Liver (tissue), 9 donors: ENCODE data around the gene ARF4. TPM values are rescaled to one million over a fixed set of nuclear protein-coding genes. Genes with fewer than 3 reads are reported as not detected.

Experiments
- DNase-seq: peaks from one replicate; pipeline ENCODE4 v3.0.0-alpha.2; 2017; ENCODE audit warnings: low spot score
- H3K27ac ChIP-seq, 2 donors: one replicate each; pipeline ENCODE4 v1.7.0; 2013; ENCODE audit warnings: inconsistent platforms in 2 of 2, low read length in 2 of 2, control low read depth in 1 of 2, low read depth in 1 of 2, mild to moderate bottlenecking in 1 of 2
- H3K27me3 ChIP-seq, 4 donors: one replicate each; pipeline versions ENCODE4 v1.6.1 to v1.7.0; 2013; ENCODE audit warnings: low read length in 3 of 4, inconsistent platforms in 1 of 4, mild to moderate bottlenecking in 1 of 4, moderate library complexity in 1 of 4; ENCODE audit not compliant: control insufficient read depth in 4 of 4, insufficient read depth in 4 of 4
- H3K36me3 ChIP-seq, 4 donors: one replicate each; pipeline versions ENCODE4 v1.6.1 to v1.7.0; 2013; ENCODE audit warnings: low read length in 3 of 4, mild to moderate bottlenecking in 3 of 4, low read depth in 1 of 4, moderate library complexity in 1 of 4; ENCODE audit not compliant: control insufficient read depth in 4 of 4, insufficient read depth in 3 of 4
- H3K4me1 ChIP-seq, 4 donors: one replicate each; pipeline versions ENCODE4 v1.6.1 to v1.7.0; 2013; ENCODE audit warnings: low read length in 3 of 4, mild to moderate bottlenecking in 3 of 4, moderate library complexity in 1 of 4; ENCODE audit not compliant: control insufficient read depth in 4 of 4, insufficient read depth in 4 of 4
- H3K4me3 ChIP-seq, 3 donors: one replicate each; pipeline versions ENCODE4 v1.6.1 to v1.7.0; 2013; ENCODE audit warnings: low read length in 3 of 3, control low read depth in 1 of 3, low read depth in 1 of 3, mild to moderate bottlenecking in 1 of 3
- H3K9ac ChIP-seq, 2 donors: one replicate each; pipeline ENCODE4 v1.7.0; 2013; ENCODE audit warnings: low read length in 2 of 2, mild to moderate bottlenecking in 2 of 2, moderate library complexity in 2 of 2, control low read depth in 1 of 2, low read depth in 1 of 2
- H3K9me3 ChIP-seq, 4 donors: one replicate each; pipeline versions ENCODE4 v1.6.1 to v1.7.0; 2013; ENCODE audit warnings: low read length in 3 of 4; ENCODE audit not compliant: control insufficient read depth in 4 of 4
- FOXA1 ChIP-seq: IDR thresholded peaks from 2 replicates; pipeline ENCODE4 v1.6.1; 2016; ENCODE audit warnings: antibody characterized with exemption
- FOXA2 ChIP-seq: IDR thresholded peaks from 2 replicates; pipeline ENCODE4 v1.6.1; 2016; ENCODE audit warnings: antibody characterized with exemption
- GABPA ChIP-seq, 2 donors: IDR thresholded peaks in 1 of 2; conservative IDR thresholded peaks in 1 of 2; 2 replicates each; pipeline ENCODE4 v1.6.1; 2016; ENCODE audit warnings: antibody characterized with exemption in 2 of 2, mild to moderate bottlenecking in 1 of 2, moderate library complexity in 1 of 2
- HNF4A ChIP-seq, 2 donors: conservative IDR thresholded peaks; 2 replicates each; pipeline ENCODE4 v1.6.1; 2016; ENCODE audit warnings: antibody characterized with exemption in 2 of 2, mild to moderate bottlenecking in 2 of 2
- JUND ChIP-seq, 2 donors: IDR thresholded peaks; 2 replicates each; pipeline ENCODE4 v1.6.1; 2016; ENCODE audit warnings: antibody characterized with exemption in 2 of 2
- MAX ChIP-seq: IDR thresholded peaks from 2 replicates; pipeline ENCODE4 v1.6.1; 2016; ENCODE audit warnings: antibody characterized with exemption
- NR2F2 ChIP-seq: IDR thresholded peaks from 2 replicates; pipeline ENCODE4 v1.6.1; 2016; ENCODE audit warnings: antibody characterized with exemption
- RAD21 ChIP-seq, 2 donors: IDR thresholded peaks; 2 replicates each; pipeline ENCODE4 v1.6.1; 2016; ENCODE audit warnings: antibody characterized with exemption in 2 of 2, mild to moderate bottlenecking in 2 of 2
- RXRA ChIP-seq, 2 donors: IDR thresholded peaks; 2 replicates each; pipeline ENCODE4 v1.6.1; 2017 to 2018; ENCODE audit warnings: antibody characterized with exemption in 2 of 2, mild to moderate bottlenecking in 1 of 2
- SP1 ChIP-seq: IDR thresholded peaks from 2 replicates; pipeline ENCODE4 v1.6.1; 2018; ENCODE audit warnings: antibody characterized with exemption, mild to moderate bottlenecking
- TAF1 ChIP-seq: conservative IDR thresholded peaks from 2 replicates; pipeline ENCODE4 v1.6.1; 2016; ENCODE audit warnings: antibody characterized with exemption, mild to moderate bottlenecking
- YY1 ChIP-seq: IDR thresholded peaks from 2 replicates; pipeline ENCODE4 v1.6.1; 2016; ENCODE audit warnings: antibody characterized with exemption, mild to moderate bottlenecking
- WGBS: extraction: QIAGEN DNeasy Blood & Tissue Kit; methylation state at CpG from one replicate; pipeline ENCODE4 v1.1.7; 2013; 5-methylcytosine and 5-hydroxymethylcytosine counted together
- polyA plus RNA-seq, 2 donors: library from polyadenylated mRNA; stranded (reverse) in 1 of 2; unstranded in 1 of 2; fragments of 200-250 nt in 1 of 2; fragments of >200 nt in 1 of 2; fragmentation: Nextera tagmentation in 1 of 2; extraction: Ambion mirVana in 1 of 2; gene quantifications; one replicate each; pipeline versions ENCODE4 v1.2.1 to v1.2.3, GENCODE V29; 2013 to 2015
- total RNA-seq, 2 donors: library from RNA; depleted of rRNA; stranded (reverse); fragments of >200 nt; gene quantifications; one replicate each; pipeline ENCODE4 v1.2.3, GENCODE V29; 2014
- TF ChIP-seq, protein P1 (sequence below): fragments of 150-350 bp; IDR thresholded peaks from 2 replicates; pipeline ENCODE4 v1.5.1; 2017; ENCODE audit warnings: improper control_type of control experiment, low read depth, low read length; ENCODE audit not compliant: missing input control
- TF ChIP-seq, protein P2 (sequence below): IDR thresholded peaks from 2 replicates; pipeline ENCODE4 v1.6.1; 2016; ENCODE audit warnings: antibody characterized with exemption
- TF ChIP-seq, protein P3 (sequence below): IDR thresholded peaks from 2 replicates; pipeline ENCODE4 v1.6.1; 2016; ENCODE audit warnings: antibody characterized with exemption, mild to moderate bottlenecking
- donor health status: healthy.
- donor health status: healthy.
- donor health status: healthy.
- donor health status: healthy.
- donor health status: healthy.

ARF4 gene
- total and polyA plus RNA-seq, 4 donors: 90.0 to 143 (median 106) TPM

DNA sequence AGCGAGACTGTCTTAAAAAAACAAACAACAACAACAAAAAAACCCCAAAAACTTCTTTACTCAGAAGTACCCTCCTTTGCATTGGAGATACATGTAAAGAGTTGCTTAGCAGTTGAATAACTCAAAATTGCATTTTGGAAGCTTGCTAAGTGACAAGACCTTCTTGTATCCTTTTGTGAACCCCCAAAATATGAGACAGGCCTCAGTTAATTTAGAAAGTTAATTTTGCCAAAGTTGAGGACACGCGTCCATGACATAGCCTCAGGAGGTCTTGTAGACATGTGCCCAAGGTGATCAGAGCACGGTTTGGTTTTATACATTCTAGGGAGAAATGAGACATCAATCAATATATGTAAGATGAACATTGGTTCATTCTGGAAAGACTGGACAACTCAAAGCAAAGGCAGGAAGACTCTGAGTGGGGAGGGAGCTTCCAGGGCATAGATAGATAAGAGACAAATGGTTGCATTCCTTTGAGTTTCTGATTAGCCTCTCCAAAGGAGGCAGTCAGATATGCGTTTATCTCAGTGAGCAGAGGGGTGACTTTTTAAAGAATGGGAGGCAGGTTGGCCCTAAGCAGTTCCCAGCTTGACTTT is 1.7 kb upstream of the ARF4 start:
- H3K27me3 ChIP-seq: no peaks in the 10 kb centered on the region
- 69% methylated on average over 5 of the region's 5 CpGs for WGBS
- peaks cover 0 to 3% (median 0%) of the 10 kb centered on the region in 4 donors for H3K36me3 ChIP-seq
- H3K27ac ChIP-seq: peak overlapping the region; percentile 96 to 97
- peaks cover 0 to 28% (median 16%) of the 10 kb centered on the region in 4 donors for H3K4me1 ChIP-seq
- DNase-seq: no peak
- H3K9ac ChIP-seq: peak overlapping the region in 1 of 2 donors; percentile 52
- no peaks in the 10 kb centered on the region for H3K9me3 ChIP-seq
- TF ChIP-seq, protein P1, sequence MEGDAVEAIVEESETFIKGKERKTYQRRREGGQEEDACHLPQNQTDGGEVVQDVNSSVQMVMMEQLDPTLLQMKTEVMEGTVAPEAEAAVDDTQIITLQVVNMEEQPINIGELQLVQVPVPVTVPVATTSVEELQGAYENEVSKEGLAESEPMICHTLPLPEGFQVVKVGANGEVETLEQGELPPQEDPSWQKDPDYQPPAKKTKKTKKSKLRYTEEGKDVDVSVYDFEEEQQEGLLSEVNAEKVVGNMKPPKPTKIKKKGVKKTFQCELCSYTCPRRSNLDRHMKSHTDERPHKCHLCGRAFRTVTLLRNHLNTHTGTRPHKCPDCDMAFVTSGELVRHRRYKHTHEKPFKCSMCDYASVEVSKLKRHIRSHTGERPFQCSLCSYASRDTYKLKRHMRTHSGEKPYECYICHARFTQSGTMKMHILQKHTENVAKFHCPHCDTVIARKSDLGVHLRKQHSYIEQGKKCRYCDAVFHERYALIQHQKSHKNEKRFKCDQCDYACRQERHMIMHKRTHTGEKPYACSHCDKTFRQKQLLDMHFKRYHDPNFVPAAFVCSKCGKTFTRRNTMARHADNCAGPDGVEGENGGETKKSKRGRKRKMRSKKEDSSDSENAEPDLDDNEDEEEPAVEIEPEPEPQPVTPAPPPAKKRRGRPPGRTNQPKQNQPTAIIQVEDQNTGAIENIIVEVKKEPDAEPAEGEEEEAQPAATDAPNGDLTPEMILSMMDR: no peak
- TF ChIP-seq JUND (IDR thresholded peaks at IDR 0.05): no peak
- peak overlapping the region; percentile 34 to 89 (median 65) for H3K4me3 ChIP-seq

DNA sequence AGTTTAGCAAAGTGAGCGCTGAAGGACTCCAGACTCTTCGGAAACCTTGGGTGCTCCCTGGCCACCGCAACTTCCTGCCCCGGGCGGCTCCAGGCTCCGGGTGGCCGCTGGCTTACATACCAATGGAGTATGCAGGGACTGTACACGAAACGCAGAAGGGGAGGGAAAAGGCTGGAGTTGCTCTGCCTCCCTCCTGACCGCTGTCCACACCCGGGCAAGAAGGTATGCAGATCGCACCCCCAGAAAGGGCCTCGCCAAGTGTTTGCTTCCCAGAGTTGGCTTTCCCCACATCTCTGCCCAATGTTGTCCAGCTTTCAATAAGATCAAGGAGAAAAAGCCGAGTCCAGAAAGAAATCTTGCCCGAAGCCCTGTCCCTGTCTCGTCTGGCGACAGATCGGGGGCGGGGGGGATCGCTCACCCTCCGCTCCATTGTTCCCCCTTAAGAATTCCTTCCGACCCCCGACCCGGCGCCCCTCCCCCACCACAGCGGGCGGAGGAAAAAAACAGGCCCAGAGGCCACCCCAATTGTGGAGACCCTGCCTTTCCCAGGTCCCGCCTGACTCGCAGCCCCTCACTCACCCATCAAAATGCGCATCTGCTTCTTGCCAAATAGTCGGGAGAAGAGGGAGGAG is 533 bp downstream of the ARF4 start:
- H3K9ac ChIP-seq: peak overlapping the region; percentile 88 to 96
- H3K9me3 ChIP-seq: no peaks in the 10 kb centered on the region
- peaks cover 3 to 42% (median 26%) of the 10 kb centered on the region in 4 donors for H3K4me1 ChIP-seq
- no peaks in the 10 kb centered on the region for H3K27me3 ChIP-seq
- DNase-seq: peak; percentile 79
- no peak for TF ChIP-seq MAX
- TF ChIP-seq YY1: peak; percentile 67
- peak; percentile 51 for TF ChIP-seq NR2F2
- TF ChIP-seq TAF1: no peak
- peak in 1 of 2 donors; percentile 9 for TF ChIP-seq HNF4A (conservative IDR thresholded peaks at IDR 0.05)
- TF ChIP-seq GABPA (IDR thresholded peaks at IDR 0.05 in 1 of 2, conservative IDR thresholded peaks at IDR 0.05 in 1 of 2): peak in 1 of 2 donors; percentile 51
- TF ChIP-seq, protein P2, sequence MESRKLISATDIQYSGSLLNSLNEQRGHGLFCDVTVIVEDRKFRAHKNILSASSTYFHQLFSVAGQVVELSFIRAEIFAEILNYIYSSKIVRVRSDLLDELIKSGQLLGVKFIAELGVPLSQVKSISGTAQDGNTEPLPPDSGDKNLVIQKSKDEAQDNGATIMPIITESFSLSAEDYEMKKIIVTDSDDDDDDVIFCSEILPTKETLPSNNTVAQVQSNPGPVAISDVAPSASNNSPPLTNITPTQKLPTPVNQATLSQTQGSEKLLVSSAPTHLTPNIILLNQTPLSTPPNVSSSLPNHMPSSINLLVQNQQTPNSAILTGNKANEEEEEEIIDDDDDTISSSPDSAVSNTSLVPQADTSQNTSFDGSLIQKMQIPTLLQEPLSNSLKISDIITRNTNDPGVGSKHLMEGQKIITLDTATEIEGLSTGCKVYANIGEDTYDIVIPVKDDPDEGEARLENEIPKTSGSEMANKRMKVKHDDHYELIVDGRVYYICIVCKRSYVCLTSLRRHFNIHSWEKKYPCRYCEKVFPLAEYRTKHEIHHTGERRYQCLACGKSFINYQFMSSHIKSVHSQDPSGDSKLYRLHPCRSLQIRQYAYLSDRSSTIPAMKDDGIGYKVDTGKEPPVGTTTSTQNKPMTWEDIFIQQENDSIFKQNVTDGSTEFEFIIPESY: no peak
- peak in 1 of 2 donors; percentile 37 for TF ChIP-seq RAD21 (IDR thresholded peaks at IDR 0.05)
- TF ChIP-seq FOXA1: no peak
- TF ChIP-seq SP1: peak; percentile 36
- TF ChIP-seq, protein P3, sequence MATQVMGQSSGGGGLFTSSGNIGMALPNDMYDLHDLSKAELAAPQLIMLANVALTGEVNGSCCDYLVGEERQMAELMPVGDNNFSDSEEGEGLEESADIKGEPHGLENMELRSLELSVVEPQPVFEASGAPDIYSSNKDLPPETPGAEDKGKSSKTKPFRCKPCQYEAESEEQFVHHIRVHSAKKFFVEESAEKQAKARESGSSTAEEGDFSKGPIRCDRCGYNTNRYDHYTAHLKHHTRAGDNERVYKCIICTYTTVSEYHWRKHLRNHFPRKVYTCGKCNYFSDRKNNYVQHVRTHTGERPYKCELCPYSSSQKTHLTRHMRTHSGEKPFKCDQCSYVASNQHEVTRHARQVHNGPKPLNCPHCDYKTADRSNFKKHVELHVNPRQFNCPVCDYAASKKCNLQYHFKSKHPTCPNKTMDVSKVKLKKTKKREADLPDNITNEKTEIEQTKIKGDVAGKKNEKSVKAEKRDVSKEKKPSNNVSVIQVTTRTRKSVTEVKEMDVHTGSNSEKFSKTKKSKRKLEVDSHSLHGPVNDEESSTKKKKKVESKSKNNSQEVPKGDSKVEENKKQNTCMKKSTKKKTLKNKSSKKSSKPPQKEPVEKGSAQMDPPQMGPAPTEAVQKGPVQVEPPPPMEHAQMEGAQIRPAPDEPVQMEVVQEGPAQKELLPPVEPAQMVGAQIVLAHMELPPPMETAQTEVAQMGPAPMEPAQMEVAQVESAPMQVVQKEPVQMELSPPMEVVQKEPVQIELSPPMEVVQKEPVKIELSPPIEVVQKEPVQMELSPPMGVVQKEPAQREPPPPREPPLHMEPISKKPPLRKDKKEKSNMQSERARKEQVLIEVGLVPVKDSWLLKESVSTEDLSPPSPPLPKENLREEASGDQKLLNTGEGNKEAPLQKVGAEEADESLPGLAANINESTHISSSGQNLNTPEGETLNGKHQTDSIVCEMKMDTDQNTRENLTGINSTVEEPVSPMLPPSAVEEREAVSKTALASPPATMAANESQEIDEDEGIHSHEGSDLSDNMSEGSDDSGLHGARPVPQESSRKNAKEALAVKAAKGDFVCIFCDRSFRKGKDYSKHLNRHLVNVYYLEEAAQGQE: peak; percentile 18
- peak; percentile 28 to 40 for TF ChIP-seq RXRA (IDR thresholded peaks at IDR 0.05)
- TF ChIP-seq FOXA2: no peak
- H3K27ac ChIP-seq: peak overlapping the region; percentile 94
- under 1% methylated on average over 31 of the region's 31 CpGs for WGBS
- H3K4me3 ChIP-seq: peak overlapping the region; percentile 71 to 98 (median 84)
- no peaks in the 10 kb centered on the region for H3K36me3 ChIP-seq
